ENCODE data around the gene RAB4A.
"Not testable (repeated sequence)": the region's sequence is repeated elsewhere in the genome, so short reads cannot be mapped to it uniquely, and the experiment has no call there.

RAB4A gene

DNA sequence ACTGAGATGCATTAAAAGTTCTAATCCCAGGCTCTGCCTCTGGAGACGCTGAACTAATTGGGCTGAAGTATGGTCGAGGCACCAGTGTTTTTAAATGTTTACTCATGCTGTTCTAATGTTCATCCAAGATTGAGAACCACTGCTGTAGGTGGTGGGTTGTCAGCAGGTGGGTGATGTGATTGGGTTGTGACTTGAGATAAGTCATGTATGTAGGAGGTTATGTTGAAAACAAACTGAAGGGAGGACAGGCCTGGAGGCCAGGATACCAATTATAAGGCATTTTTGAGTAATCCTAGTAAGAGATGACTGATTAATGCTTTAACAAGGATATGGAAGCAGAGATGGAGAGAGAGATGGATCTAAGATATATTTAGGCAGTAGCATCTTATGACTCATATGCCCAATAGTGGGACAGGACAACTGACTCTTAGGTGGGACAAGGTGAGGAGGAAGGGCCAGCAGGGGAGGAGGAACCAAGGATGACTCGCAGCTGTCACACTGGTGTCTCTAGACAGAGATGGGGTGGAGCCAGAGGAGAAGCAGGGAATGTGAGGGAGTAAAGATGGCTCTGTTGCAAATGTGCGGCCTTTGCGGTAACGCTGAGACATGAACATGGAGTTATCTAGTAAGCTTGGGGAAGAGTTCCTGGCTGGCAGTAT, 29.3 kb downstream of the RAB4A start:
- DNase-seq, result no peak

DNA sequence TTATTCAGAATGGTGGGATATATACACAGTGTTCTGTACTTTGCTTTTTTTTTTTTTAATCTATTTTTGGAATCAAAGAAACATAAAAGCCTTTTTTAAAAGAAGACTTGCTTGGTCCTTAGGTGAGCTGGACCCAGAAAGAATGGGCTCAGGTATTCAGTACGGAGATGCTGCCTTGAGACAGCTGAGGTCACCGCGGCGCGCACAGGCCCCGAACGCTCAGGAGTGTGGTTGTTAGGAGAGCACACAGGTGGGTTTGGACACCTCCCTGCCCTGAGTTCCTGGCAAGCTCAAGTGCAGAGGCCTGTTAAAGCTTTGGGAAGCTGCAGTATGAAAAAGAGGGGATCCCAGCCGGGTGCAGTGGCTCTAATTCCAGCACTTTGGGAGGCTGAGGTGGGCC, 31.8 kb downstream of the RAB4A start:
- DNase-seq, result no peak

DNA sequence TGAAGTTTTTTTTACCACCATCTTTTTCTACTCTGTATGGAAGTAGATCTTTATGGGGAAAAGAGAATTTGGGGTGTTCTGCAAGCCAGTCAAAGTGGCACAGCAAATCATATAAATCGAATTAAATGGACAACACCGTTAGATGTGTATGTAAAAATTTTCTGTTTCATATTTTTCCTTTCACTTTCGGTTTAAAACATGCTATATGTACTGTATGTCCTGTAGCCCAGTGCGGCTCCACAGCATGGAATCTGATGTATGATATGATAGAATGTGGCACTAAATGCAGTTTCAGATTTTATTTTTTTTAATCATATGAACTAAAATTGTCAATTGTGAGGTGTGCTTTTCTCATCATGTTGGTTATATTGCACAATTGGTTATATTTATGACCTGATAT, 32.9 kb downstream of the RAB4A start:
- no peak for DNase-seq

DNA sequence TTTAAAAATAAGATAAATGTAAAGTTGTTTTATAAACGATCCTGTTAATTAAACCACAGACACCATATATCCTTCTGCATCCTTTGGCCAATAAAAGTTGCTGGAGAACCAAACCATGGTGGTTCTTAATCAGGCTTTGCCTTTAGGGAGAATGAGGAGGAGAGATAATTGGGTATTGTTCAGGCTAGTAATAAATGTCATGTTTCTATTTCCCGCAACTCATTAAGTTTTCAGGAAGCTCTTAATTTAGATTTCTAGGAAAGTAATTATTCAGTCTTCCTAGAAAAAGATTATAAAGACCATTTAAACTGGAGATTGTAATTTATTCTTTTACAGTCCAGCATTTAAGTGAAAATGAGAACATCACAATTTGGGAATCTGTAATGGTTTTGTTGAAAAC, 34.5 kb downstream of the RAB4A start:
- DNase-seq, result no peak

DNA sequence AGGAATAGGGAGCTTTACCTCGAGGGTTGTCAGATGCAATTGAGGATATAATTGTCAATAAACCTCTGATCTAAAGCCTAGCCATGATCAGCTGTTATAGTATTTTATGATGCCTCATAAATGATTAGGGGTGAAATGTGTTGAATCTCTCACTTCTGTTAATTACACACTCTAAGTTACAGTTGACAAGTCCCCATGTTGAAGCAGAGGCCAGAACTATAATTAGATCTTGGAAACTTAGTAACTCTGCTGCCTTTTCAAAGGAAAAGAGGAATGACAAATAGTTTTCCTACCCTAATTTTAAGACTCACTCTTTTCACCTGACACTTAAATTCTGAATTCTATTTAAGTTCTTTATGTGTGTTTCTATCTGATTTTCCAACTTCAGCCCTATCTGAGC, 38.2 kb downstream of the RAB4A start:
- no peak for DNase-seq

DNA sequence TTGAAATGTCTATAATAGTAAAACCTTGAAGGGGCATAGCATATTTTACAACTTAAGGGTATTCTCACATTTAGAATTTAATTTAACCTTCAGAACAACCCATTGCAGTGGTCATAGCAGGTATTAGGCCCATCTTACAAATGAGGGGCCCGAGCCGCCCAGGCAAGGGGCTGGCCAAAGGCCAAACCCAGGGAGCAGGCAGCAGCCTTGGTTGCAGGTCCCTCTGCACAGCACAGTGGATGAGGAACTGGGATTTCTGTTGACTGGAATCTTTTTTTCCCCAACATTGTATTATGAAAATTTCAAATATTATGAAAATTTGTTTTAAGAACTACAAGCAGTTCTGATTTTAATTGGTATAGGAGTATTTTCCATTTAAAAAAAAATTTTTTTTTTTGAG, 38.8 kb downstream of the RAB4A start:
- no peak for DNase-seq

DNA sequence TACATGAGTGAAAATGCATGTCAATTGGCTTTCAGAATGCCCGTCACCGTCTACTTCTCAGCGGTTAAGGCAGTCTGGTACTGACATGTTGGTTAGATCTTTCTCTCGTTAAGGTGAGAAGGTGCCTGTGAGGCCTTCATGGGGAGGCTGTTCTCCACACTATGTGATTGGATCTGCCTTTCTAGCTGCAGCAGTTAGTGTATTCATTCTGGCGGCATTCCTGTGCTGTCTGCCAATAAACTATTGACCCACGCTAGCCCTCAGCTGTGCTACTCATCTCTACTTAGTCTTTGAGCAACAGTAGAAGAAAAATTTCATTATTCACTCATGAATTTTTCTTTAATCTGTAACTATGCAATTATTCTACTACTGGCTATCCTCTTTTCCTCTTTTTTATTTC, 39.9 kb downstream of the RAB4A start:
- DNase-seq, result no peak

DNA sequence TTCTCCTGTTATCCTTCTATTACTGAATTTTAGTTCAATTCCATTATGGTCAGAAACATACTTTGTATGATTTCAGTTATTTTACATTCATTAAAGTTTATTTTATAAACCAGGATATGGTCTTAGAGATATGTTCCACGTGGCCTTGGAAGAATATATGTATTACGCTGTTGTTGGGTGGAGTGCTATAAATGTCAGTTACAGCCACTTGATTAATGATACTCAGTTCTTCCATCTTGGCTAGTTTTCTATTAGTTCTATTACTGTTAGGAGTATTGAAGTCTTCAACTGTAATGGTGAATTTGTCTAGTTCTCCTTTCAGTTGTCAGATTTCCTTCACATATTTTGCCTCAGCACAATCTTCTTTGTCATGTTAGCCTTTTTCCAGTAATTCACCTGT, 45.3 kb downstream of the RAB4A start:
- no peak for DNase-seq

DNA sequence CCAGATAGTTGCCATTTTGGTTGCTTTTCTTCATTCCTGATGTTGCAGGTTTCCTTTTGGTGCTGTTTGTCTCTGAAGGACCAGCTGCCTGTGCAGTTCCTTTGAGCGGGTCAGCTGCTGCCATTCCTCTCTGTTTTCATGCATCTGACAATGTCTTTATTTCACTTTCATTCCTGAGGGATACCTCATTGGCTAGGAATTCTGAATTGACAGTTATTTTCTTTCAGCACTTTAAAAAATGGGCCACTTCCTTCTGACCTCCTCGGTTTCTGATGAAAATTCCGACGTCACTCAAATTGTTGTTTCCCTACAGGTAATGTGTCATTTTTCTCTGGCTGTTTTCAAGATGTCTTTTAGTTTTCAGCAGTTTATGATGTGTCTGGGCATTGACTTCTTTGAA, 47.1 kb downstream of the RAB4A start:
- DNase-seq, result no peak

DNA sequence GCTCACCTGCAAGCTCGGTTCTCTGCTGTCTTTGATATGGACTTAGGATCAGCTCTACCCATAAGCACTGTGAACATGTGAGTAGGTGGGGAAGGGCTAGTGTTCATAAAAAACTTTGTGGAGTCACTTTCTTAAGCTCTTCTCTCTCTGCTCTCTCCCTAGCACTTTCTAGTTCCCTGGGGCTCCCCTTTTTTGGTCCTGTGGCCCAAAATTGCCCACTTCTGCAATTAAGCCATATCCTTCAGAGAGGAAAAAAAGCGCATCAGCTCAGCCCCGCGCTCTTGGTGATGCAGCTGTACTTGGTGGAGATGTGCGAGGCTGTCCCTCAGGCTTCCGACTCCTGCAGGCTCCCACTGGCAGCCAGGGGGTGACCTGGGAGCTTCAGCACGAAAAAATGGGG, 48.6 kb downstream of the RAB4A start:
- DNase-seq, result no peak

DNA sequence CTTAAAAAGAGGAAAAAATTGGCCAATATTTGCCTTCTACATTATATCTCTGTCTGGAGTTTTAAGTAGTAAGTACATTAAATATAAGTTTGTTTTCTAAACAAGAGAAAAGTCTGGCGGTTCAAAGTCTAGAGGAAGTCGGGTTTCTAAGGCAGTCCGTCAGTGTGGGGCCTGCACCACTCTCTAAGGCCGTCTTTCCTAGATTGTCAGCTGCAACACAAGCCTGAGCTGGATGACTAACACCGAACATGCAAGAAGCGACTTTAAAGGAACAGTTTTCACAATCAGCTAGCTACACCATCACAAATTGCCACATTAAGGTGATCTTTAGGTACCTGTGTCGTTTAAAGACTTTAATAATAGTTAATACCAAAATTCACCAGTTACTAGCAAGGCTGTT, 52.3 kb downstream of the RAB4A start:
- no peak for DNase-seq

DNA sequence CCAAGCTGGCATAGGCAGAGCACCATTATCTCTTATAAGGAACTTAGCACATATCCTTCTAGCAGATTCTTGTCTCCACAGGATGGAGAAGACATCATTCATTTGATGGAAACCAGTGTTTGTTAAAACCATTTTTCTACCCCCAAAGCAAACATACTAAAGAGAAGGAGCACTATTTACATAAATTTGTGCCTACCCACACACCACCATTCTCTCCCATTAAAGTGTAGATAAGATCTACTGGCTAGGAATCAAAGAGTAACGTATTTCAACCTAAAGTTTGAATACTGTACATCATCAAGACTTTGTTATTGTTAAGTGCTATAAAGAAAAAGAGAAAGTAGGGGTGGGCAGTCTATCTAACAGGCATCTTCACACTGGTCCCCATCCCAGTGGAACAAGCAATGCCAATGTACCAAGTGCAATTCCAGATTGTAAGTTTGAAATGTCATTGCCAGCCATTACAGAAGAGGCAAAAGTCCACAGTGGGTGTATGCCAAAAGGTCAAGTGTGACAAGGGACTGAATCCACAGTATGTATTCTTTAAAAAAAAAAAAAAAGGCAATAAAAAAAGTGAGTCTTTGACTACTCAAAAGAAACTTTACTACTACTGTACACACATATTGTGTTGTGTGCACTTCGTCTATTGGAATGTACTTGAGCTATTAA, 53.1 kb downstream of the RAB4A start:
- no peak for DNase-seq

DNA sequence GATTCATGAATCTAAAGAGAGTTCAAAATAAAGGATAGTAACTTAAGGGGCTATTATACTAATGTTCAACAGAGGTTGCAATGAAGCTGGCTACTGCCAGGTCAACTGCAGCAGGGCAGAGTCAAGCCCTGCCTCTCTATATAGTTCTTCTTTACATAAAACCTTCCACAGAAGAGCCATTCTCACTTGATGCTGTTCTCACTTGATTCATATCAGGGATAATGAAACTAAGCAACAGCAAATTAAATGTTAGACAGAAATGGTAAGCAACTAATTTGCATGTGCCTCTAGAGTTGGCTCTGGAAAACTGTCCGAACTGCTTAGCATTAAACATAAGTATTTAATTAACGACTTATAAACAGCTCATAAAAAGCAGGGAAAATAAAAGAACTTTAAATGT, 54.5 kb downstream of the RAB4A start:
- DNase-seq, result no peak

DNA sequence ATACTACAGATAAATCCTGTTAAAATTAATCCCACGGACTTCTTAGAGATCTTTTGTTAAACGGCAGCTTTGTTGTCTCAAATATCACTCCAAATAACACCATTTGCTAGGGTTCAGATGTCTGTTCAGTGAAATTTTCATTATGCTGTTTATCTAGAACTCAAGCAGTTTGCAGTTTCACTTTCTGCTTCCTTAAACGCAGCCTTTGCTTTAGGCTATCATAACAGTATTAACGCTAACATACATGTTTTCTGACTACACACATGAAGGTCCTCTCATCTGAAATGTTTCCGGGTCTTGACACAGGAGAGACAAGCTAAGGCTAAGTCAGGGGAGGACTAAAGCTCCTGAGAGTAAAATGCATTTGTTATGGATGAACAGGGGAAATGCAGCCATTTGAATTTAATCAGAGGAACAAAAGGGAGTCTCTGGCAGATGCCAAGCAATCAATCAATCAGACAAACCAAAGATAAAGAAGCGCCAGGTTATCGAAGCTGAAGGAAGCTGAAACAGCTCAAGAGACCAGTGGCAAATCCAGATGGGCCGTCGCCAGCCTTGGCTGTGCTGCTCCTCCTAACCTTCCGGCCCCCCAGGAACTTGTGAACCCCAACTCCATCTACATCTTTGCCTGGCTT, 55.1 kb downstream of the RAB4A start:
- DNase-seq, result no peak

DNA sequence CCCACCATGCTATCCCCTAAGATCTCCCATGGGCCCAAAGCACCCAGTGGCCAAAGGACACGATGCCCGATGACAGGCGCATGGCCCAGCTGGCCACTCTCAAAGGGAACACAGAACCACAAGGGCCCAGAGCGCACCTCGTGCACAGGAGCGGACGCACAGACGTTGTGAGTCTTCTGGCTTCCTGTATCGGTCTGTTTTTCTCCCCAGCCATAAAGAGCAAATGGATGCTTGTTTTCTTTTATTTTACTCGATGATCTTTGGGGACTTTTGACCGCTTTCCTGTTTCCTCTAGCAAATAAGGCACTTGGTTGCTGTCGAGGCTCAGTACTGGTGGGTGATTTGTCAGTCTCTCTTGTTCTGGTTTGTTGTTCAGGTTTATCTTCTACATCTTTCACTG, 55.7 kb downstream of the RAB4A start:
- no peak for DNase-seq

DNA sequence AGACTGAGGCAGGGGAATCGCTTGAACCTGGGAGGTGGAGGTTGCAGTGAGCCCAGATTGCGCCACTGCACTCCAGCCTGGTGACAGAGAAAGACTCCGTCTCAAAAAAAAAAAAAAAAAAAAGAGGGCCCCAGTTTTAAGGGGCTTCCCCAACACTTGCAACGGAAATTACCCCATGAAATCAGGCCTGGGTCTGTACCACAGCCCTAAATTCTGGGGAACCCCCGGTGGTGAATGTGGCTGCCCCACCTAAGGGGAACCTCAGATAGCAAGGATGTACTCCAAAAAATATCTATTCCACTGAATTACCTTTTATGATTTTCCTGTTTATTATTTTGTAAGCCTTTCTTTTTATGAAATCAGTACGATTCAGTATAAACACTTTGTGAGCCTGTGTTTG, 56.9 kb downstream of the RAB4A start:
- DNase-seq, result not testable (repeated sequence)

DNA sequence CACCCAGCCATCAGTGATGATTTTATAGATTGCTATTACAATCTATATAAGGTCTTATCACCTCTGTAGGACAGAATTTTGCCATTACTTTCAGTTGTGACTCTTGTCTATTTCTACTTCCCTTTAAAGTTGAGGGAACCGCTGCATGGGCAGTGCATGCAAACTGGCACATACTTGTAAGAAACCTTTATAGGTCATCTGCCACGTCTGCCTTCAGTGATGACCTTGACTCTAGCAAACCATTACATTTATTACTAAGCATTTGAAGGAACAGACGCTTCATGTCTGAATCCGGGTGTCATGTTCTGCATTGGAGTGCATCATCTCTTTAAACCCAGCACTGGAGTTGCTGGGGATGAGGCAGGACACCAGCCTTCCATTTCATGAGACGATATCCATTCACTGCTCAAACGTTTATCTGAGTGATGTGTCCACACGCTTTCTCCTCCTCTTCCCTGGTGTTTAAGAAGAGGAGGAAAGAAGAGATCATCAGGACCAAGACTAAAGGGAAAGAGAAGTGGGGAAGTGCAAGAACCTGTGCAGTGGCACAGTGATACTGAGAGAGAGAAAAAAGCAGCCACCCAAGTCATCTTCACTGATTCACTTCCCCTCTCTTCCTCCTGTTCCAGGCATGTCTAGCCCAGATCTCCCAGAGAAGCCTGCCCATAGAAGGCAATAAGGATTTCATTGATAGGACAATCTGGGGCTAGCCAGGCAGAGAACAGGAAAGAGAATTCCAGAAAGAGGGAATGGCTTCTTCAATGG, 57.9 kb downstream of the RAB4A start:
- no peak for DNase-seq

DNA sequence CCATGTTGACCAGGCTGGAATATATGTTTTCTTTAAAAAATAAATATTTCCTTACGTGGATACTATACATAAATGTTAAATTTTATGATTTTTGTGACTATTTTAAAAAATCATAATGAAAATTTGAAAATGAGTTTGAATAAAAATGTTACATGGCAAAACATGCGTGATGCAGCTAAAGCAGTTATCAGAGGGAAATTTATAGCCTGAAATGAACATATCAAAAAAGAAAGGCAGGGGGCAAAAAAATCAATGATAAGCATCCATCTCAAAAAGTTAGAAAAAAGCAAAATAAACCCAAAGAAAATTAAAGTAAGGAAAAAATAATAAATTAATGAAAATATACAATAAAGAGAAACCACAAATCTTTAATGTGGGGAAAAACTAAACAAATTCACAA, 63.4 kb downstream of the RAB4A start:
- DNase-seq, result no peak

DNA sequence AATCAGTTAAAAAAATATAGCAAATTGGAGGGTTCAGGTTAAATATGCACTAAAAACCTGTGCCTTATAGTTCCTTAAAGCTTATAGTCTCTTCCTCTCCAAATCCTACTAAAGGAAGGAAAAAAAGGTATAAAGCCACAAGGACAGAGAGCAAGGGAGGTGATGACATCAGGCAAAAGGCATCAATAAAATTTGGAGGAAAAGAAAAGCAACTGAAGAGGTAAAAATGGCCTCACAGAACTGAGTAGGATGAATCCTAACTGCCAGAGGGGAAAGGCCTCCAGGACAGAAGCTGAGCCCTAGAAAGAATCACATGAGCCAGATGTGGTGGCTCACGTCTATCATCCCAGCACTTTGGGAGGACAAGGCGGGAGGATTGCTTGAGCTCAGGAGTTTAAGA, 63.8 kb downstream of the RAB4A start:
- DNase-seq, result no peak

DNA sequence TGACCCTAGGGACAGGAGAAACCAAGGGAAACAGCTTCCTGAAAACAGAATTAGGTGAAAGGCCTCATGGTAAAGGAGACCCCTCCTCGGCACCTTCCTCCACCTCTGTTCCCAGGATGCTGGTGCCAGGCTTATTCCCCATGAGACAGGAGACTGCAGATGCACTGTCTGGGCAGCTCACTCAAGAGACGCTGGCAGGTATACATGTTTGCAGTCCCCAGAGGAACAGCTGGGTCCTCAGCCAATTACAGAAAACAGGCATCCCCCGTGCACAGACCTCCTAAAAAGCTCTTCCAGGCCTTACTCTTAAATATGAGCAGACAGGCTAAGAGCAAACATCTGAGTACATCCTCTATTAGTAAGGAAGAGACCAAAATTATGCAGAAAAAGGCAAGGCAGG, 65.4 kb downstream of the RAB4A start:
- DNase-seq, result no peak

DNA sequence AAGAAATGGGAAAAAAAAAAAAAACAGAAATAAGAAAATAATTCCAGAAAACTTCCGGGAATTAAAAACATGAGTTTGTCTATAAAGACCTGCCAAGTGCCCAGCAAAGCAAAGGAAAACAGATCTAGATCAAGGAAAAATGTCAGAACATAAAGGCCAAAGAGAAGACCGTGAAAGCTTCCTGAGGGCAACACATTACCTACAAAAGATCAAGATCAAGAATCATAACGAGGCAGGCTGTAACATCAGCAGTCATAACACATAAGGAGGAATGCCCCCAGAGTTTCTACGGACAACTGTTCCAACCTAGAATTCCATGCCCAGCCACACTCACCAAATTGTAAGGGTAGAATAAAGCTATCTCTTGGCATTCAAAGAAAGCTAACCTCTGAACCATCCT, 68.2 kb downstream of the RAB4A start:
- DNase-seq, result no peak

DNA sequence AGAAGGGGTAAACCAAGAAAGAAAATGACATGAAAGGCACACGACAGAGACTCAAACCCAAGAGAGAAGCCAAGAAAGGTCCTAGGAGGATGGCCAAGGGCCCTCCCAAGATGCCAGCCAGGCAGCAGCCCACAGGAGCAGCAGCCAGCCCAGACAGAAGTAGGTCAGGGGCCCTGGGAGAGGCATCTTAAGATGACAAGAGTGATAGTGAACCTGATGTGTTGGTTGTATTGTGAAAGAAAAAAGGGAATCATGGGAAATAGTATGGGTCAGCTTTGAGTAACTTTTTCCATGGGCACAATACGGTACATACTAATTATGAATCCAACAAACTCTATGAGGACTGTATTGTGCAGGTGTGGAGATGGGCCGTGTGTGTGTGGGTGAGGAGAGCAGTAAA, 68.6 kb downstream of the RAB4A start:
- no peak for DNase-seq

DNA sequence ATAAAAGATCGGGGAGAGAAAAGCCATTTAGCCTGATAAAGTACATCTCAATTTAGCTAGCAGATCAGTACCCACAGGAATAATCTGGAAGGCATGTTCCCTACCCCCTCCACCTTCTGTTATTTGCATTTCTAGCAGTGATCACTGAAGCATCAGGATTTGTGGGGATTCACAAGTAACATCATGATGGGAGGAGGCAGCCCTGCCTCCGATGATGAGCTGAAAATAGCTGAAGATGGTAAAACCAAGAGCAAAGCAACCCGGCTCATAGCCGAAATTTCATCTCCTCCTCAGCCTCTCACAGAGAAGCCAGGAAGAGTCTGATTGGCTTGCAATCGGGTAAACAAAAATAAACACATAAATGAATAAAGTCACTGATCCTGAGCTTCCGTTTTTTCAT, 69.6 kb downstream of the RAB4A start:
- DNase-seq, result no peak
